Measurements from ENCODE around the gene SH3RF1. TPM values are rescaled to one million over a fixed set of nuclear protein-coding genes. Genes with fewer than 3 reads are reported as not detected.

The SH3RF1 gene
- total RNA-seq, 2 experiments from 2014 or later, result 0.34 TPM

DNA sequence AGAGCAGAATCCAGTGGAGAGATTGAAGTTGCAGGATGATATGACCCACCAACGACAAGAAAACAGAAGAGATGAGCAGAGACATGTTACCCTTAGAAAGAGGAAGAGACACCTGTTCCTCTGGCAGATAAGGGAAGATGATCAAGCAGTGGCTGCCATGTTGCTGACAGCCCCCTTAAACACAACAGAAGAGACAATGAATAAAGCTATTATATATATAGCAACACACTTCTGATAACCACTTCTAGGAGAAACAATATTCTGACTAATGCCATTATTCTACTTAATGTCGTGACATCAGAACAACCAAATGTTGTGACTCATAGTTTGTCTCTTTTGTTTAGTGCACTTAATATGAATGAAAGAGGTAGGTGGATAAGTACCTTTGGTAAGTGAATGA is 44.9 kb downstream of the SH3RF1 start:
- Mint-ChIP-seq H3K27ac (no peak overlapping the region), H3K27me3 (no peaks in the 10 kb centered on the region), H3K36me3 (ENCODE audit: low read depth) (no peaks in the 10 kb centered on the region), H3K4me1 (ENCODE audit: low read depth) (peaks cover 2% of the 10 kb centered on the region), H3K9me3 (no peaks in the 10 kb centered on the region), H3K4me3 (no peak overlapping the region)
- intact Hi-C loops (cut with micrococcal nuclease), result no loop called here
- ChIA-PET CTCF (no interaction called here), POLR2A (no interaction called here)
- DNase-seq, result no peak
- ATAC-seq, result peak; percentile 45
- TF ChIP-seq, protein P1, sequence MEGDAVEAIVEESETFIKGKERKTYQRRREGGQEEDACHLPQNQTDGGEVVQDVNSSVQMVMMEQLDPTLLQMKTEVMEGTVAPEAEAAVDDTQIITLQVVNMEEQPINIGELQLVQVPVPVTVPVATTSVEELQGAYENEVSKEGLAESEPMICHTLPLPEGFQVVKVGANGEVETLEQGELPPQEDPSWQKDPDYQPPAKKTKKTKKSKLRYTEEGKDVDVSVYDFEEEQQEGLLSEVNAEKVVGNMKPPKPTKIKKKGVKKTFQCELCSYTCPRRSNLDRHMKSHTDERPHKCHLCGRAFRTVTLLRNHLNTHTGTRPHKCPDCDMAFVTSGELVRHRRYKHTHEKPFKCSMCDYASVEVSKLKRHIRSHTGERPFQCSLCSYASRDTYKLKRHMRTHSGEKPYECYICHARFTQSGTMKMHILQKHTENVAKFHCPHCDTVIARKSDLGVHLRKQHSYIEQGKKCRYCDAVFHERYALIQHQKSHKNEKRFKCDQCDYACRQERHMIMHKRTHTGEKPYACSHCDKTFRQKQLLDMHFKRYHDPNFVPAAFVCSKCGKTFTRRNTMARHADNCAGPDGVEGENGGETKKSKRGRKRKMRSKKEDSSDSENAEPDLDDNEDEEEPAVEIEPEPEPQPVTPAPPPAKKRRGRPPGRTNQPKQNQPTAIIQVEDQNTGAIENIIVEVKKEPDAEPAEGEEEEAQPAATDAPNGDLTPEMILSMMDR (IDR thresholded peaks at IDR 0.05), result no peak

DNA sequence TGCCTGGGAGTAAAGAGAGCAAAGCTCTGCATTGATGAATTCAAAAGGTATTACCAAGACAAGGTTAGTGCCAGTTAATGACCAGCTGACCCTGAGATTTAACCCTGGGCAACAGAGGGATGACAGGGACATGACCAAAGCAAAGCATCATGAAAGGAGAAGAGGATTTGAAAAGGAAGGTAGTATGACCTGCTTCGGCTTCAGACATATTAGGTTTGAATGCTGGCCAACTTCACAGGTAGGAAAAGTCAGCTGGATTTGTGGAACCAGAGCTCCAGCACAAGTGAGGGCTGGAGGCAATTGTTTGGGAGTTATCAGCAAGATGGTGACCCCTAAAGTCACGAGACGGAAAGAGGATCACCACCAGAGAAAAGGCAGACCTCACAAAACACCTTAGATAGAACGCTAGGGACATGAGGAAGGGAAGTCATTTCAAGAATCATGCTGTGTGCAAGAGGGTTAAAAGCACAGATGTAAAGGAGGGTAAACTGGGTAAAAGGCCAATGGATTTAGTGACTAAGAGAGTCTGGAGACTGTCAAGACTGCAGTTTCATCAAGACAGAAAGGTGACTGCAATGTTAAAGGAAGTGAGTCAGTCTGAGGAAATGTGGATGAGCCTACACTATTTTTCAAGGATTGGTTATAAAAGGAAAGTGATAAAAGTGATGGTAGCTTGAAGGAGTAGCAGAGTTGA is 45.6 kb downstream of the SH3RF1 start:
- TF ChIP-seq, protein P1 (IDR thresholded peaks at IDR 0.05), result no peak
- H3K4me1 Mint-ChIP-seq (ENCODE audit: low read depth), result peaks cover 2% of the 10 kb centered on the region
- CTCF ChIA-PET, result no interaction called here
- ATAC-seq (peak; percentile 90), DNase-seq (no peak)
- no peaks in the 10 kb centered on the region for H3K9me3 Mint-ChIP-seq
- intact Hi-C loops (cut with micrococcal nuclease), result no loop called here
- POLR2A ChIA-PET, result no interaction called here
- H3K36me3 Mint-ChIP-seq (ENCODE audit: low read depth), result no peaks in the 10 kb centered on the region
- no peak overlapping the region for H3K4me3 Mint-ChIP-seq
- no peak overlapping the region for H3K27ac Mint-ChIP-seq
- no peaks in the 10 kb centered on the region for H3K27me3 Mint-ChIP-seq

DNA sequence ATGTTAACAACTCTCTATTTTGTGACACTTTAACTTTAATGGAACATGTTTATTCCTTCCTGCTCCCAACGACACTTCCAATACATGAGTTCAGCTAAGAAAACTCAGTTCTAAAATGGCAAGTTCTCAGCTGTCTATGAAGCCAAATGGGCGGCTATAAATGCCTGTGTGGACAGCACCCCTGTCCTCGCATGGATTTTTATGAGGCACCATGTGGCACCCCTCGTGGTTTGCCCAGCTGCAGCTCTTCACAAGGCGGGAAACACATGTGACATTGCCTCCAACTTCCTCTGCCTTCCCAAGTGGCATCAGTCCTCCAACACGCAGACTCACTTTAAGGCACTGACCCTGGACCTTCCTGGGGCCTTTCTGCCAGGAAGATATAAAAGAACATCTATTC is 48.0 kb downstream of the SH3RF1 start:
- no peak for DNase-seq
- Mint-ChIP-seq H3K27me3 (no peaks in the 10 kb centered on the region), H3K4me1 (ENCODE audit: low read depth) (peaks cover 2% of the 10 kb centered on the region), H3K4me3 (no peak overlapping the region), H3K9me3 (no peaks in the 10 kb centered on the region), H3K27ac (no peak overlapping the region), H3K36me3 (ENCODE audit: low read depth) (no peaks in the 10 kb centered on the region)
- intact Hi-C loops (cut with micrococcal nuclease), result no loop called here
- TF ChIP-seq, protein P1 (IDR thresholded peaks at IDR 0.05), result no peak
- no peak for ATAC-seq
- ChIA-PET POLR2A (no interaction called here), CTCF (no interaction called here)

DNA sequence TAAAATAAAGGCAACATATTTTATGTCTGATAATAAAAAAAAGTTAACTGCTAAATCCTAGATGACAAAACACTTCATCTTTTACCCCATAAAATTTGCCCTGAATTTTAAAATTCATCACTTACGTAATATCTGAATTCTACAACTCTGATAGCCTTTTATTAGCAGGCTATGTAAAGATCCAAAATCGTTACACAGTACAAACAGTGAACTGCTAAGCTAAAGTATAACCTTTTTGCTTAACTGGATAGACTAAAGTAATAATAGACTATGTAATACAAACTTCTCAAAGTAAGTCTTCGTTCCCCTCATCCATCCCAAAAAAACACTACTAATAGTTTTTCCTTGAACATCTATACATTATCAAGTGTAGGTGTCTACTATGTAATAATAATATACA is 49.1 kb downstream of the SH3RF1 start:
- ChIA-PET POLR2A (no interaction called here), CTCF (no interaction called here)
- peaks cover 2% of the 10 kb centered on the region for H3K4me1 Mint-ChIP-seq (ENCODE audit: low read depth)
- H3K9me3 Mint-ChIP-seq, result no peaks in the 10 kb centered on the region
- no peaks in the 10 kb centered on the region for H3K36me3 Mint-ChIP-seq (ENCODE audit: low read depth)
- DNase-seq, result no peak
- ATAC-seq, result no peak
- H3K27ac Mint-ChIP-seq, result no peak overlapping the region
- intact Hi-C loops (cut with micrococcal nuclease), result no loop called here
- TF ChIP-seq, protein P1 (IDR thresholded peaks at IDR 0.05), result no peak
- H3K4me3 Mint-ChIP-seq, result no peak overlapping the region
- H3K27me3 Mint-ChIP-seq, result no peaks in the 10 kb centered on the region

DNA sequence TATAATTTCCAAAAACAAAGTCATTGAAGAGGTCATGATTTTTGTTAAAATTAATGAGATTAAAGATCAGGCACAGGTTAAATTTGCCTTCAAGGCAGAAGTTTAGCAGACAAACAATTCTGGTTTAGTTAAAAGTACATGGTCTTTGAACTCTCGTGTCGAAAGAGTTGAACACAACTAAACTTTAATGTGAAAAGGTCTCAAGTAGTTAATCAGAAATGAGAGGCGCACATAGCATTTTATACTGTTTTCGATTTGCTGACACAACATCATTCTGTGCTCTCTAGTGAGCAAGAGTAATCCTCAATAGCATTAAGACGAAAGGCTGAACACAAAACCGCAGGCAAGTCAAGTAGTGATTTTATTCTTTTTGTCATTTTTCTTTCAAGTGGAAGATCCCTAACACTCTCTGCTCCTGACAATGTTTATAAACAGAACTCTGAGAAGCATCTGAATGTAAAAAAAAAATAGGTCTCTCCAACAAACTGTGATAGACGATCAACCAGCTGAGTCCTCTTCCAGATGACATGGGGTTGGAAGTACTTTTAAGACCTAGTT is 49.8 kb downstream of the SH3RF1 start:
- intact Hi-C loops (cut with micrococcal nuclease), result no loop called here
- H3K4me3 Mint-ChIP-seq, result no peak overlapping the region
- no peaks in the 10 kb centered on the region for H3K36me3 Mint-ChIP-seq (ENCODE audit: low read depth)
- TF ChIP-seq, protein P1 (IDR thresholded peaks at IDR 0.05), result no peak
- DNase-seq (no peak), ATAC-seq (no peak)
- no peaks in the 10 kb centered on the region for H3K4me1 Mint-ChIP-seq (ENCODE audit: low read depth)
- CTCF ChIA-PET, result no interaction called here
- POLR2A ChIA-PET, result no interaction called here
- H3K27me3 Mint-ChIP-seq, result no peaks in the 10 kb centered on the region
- H3K27ac Mint-ChIP-seq, result no peak overlapping the region
- no peaks in the 10 kb centered on the region for H3K9me3 Mint-ChIP-seq

Data from activated CD8-positive, alpha-beta T cell treated with anti-CD3 and anti-CD28 coated beads for 36 hours (primary cell).